ENCODE data around the gene ZG16B. TPM values are rescaled to one million over a fixed set of nuclear protein-coding genes. Genes with fewer than 3 reads are reported as not detected.
A peak's percentile ranks its signal among the peaks of the same experiment; 100 is the strongest.

The ZG16B gene
- total RNA-seq, 1 experiment from 2014 or later: not detected

DNA sequence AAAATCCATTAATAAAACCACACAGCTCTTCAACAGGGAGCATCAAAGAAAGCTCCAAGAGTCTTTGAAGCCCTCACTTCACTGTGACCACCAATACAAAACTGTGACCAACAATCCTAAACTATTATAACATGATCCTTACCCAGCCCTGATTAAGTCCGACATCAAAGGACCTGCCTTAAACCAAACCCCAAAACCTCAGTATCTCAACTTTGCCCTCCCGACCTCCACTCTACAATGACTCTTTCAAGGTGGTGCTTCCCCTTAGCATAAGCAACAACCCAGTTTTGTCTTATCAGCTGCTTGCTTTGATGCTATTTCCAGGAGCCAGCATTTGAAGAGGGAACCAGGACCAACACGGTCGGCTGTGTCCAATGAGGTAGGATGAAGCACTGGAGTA, 36.3 kb downstream of the ZG16B start:
- TF ChIP-seq, protein P1, sequence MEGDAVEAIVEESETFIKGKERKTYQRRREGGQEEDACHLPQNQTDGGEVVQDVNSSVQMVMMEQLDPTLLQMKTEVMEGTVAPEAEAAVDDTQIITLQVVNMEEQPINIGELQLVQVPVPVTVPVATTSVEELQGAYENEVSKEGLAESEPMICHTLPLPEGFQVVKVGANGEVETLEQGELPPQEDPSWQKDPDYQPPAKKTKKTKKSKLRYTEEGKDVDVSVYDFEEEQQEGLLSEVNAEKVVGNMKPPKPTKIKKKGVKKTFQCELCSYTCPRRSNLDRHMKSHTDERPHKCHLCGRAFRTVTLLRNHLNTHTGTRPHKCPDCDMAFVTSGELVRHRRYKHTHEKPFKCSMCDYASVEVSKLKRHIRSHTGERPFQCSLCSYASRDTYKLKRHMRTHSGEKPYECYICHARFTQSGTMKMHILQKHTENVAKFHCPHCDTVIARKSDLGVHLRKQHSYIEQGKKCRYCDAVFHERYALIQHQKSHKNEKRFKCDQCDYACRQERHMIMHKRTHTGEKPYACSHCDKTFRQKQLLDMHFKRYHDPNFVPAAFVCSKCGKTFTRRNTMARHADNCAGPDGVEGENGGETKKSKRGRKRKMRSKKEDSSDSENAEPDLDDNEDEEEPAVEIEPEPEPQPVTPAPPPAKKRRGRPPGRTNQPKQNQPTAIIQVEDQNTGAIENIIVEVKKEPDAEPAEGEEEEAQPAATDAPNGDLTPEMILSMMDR (conservative IDR thresholded peaks at IDR 0.05; ENCODE audit: low read depth, low read length): no peak
- no peak for TF ChIP-seq EZH2 (IDR thresholded peaks at IDR 0.05; ENCODE audit: borderline replicate concordance, low read depth, low read length, poor library complexity, severe bottlenecking)
- peaks cover 16% of the 10 kb centered on the region for H3K27me3 ChIP-seq (replicated peaks; ENCODE audit: insufficient read depth, low read depth, low read length, poor library complexity)

DNA sequence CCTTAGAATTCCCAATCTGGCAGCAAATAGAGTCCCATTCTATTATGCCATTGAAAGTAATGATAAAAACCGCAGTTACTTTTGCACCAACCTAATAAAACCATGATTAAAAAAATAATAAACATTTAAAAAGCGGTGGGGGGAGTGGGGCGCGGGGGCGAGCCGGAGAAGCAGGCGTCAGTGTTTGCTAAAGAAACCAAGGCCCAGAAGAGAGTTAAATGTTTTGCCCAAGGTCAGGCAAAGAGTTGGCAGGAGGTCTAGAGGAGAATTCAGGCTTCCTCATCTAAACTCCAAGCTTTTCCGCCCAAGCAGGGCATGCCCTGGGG, 37.5 kb downstream of the ZG16B start:
- Histone ChIP-seq H3K4me1 (ENCODE audit: insufficient read depth, low read length, poor library complexity, severe bottlenecking) (no peaks in the 10 kb centered on the region), H3K27me3 (replicated peaks; ENCODE audit: insufficient read depth, low read depth, low read length, poor library complexity) (peaks cover 16% of the 10 kb centered on the region), H3K36me3 (ENCODE audit: insufficient read depth, low read length, poor library complexity, severe bottlenecking) (no peaks in the 10 kb centered on the region), H3K9me3 (ENCODE audit: low read depth, low read length, poor library complexity, severe bottlenecking) (no peaks in the 10 kb centered on the region), H3K27ac (ENCODE audit: low read depth, low read length, poor library complexity, severe bottlenecking) (peak overlapping the region; percentile 80), H3K4me3 (ENCODE audit: low read depth, low read length, poor library complexity, severe bottlenecking) (peak overlapping the region; percentile 59)
- TF ChIP-seq, protein P1 (conservative IDR thresholded peaks at IDR 0.05; ENCODE audit: low read depth, low read length): no peak
- TF ChIP-seq EZH2 (IDR thresholded peaks at IDR 0.05; ENCODE audit: borderline replicate concordance, low read depth, low read length, poor library complexity, severe bottlenecking): no peak
- DNase-seq (ENCODE audit: low spot score): no peak
- ChIA-PET POLR2A (ENCODE audit: low non-redundant PET) (no interaction called here), CTCF (interaction anchor here (1.1 to 1.7 kb wide), 2 partner anchors 28 to 60 kb away, joined by 6 to 16 read pairs; no protein-coding TSS in a partner anchor)
- intact Hi-C loops (cut with micrococcal nuclease; ENCODE audit: unreplicated experiment): no loop called here
- TSS peak; percentile 97 for BruUV-seq (replicated peaks)

More for the DNA sequence above, 36.3 kb downstream of the ZG16B start:
- Histone ChIP-seq H3K9me3 (ENCODE audit: low read depth, low read length, poor library complexity, severe bottlenecking) (no peaks in the 10 kb centered on the region), H3K36me3 (ENCODE audit: insufficient read depth, low read length, poor library complexity, severe bottlenecking) (no peaks in the 10 kb centered on the region), H3K4me1 (ENCODE audit: insufficient read depth, low read length, poor library complexity, severe bottlenecking) (no peaks in the 10 kb centered on the region), H3K27ac (ENCODE audit: low read depth, low read length, poor library complexity, severe bottlenecking) (no peak overlapping the region), H3K4me3 (ENCODE audit: low read depth, low read length, poor library complexity, severe bottlenecking) (no peak overlapping the region)
- BruUV-seq (replicated peaks): no TSS peak
- no peak for DNase-seq (ENCODE audit: low spot score)
- intact Hi-C loops (cut with micrococcal nuclease; ENCODE audit: unreplicated experiment): no loop called here
- ChIA-PET POLR2A (ENCODE audit: low non-redundant PET) (no interaction called here), CTCF (no interaction called here)

DNA sequence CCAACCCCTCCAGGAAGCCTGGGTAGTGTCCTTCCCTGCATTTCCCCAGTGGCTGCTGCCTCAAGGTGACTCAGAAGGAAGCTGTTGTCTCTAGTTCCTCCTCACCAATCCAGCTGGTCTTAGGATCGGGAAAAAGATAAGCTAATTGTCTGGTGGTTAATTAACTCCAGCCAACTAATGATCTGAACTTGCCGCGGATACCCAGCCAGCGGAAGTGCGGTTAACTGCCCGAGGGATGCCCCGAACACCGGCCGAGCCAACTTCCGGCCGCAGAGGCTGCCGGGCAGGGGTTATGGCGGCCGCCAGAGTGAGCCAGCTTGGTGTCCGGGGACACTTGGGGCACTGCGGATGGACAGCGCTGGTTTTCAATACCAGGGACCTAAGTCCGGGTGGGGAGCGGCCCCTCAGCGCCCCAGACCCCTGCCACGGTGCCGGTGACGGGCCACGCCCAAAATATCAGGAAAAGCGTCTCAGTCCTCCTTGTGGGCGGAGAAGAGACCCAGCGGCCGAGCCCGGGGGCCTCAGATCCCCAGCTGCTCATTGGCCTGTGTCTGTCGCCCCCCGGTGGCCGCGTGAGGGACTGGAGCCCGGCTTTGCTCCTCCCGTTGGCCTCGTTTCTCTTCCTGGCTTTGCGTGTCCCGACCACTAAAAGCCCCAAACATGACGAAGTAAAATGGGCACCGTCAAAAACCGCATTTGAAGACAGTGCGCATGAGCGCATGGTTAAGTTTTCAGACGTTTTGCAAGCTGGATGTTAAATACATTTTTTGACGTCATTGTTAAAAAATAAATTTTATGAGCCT, 38.1 kb downstream of the ZG16B start:
- Histone ChIP-seq H3K27me3 (replicated peaks; ENCODE audit: insufficient read depth, low read depth, low read length, poor library complexity) (peaks cover 16% of the 10 kb centered on the region), H3K4me1 (ENCODE audit: insufficient read depth, low read length, poor library complexity, severe bottlenecking) (no peaks in the 10 kb centered on the region), H3K4me3 (ENCODE audit: low read depth, low read length, poor library complexity, severe bottlenecking) (peak overlapping the region; percentile 59), H3K36me3 (ENCODE audit: insufficient read depth, low read length, poor library complexity, severe bottlenecking) (no peaks in the 10 kb centered on the region), H3K27ac (ENCODE audit: low read depth, low read length, poor library complexity, severe bottlenecking) (peak overlapping the region; percentile 80), H3K9me3 (ENCODE audit: low read depth, low read length, poor library complexity, severe bottlenecking) (no peaks in the 10 kb centered on the region)
- peak; percentile 97 for DNase-seq (ENCODE audit: low spot score)
- CTCF ChIA-PET: interaction anchor here (0.7 to 1.7 kb wide), 5 partner anchors 15 to 199 kb away, joined by 3 to 16 read pairs (median 3); partner anchors contain the start of gene FLYWCH2
- intact Hi-C loops (cut with micrococcal nuclease; ENCODE audit: unreplicated experiment): no loop called here
- TF ChIP-seq EZH2 (IDR thresholded peaks at IDR 0.05; ENCODE audit: borderline replicate concordance, low read depth, low read length, poor library complexity, severe bottlenecking): no peak
- TF ChIP-seq, protein P1 (conservative IDR thresholded peaks at IDR 0.05; ENCODE audit: low read depth, low read length): peak; percentile 97
- no TSS peak for BruUV-seq (replicated peaks)
- POLR2A ChIA-PET (ENCODE audit: low non-redundant PET): interaction anchor here (0.6 kb wide), 1 partner anchor 37 kb away, joined by 3 read pairs; no protein-coding TSS in a partner anchor
